HEK293 (cell line): ENCODE results near the gene DISP3.

ENCODE experiments used
- CTCF ChIA-PET: fragments of 350-600 bp; formaldehyde crosslinking; extraction: SDS; loops from one replicate; lab custom pipeline; 2021; ENCODE audit warnings: antibody characterized with exemption; lab: Yijun Ruan, JAX
- POLR2A ChIA-PET: fragments of 300-600 bp; formaldehyde crosslinking; extraction: SDS; loops from one replicate; lab custom pipeline; 2020; ENCODE audit warnings: antibody characterized with exemption, inconsistent platforms; lab: Yijun Ruan, JAX
- H3K27ac ChIP-seq: fragments of 200-500 bp; sonication (Bioruptor generic); 2 replicates; pipeline ENCODE4 v1.5.1; 2014; ENCODE audit warnings: low read depth, low read length, control low read depth, inconsistent platforms; ENCODE audit errors: extremely low read depth
- H3K36me3 ChIP-seq, 2 experiments: fragments of 200-500 bp in 1 of 2; sonication (Bioruptor generic) in 1 of 2; 1 replicate in 1 of 2; 2 replicates in 1 of 2; pipeline ENCODE4 v1.5.1; 2014 to 2017; ENCODE audit warnings: inconsistent platforms in 2 of 2, low read length in 2 of 2; ENCODE audit not compliant: control insufficient read depth in 2 of 2, insufficient read depth in 1 of 2
- H3K4me1 ChIP-seq: fragments of 200-500 bp; sonication (Bioruptor generic); 2 replicates; pipeline ENCODE4 v1.5.1; 2014; ENCODE audit warnings: mild to moderate bottlenecking, low read length, inconsistent platforms; ENCODE audit not compliant: control insufficient read depth, insufficient read depth
- H3K4me3 ChIP-seq: 2 replicates; pipeline ENCODE4 v1.5.1; 2011; ENCODE audit warnings: low read depth, mild to moderate bottlenecking, control low read depth, low read length, moderate library complexity
- H3K9me3 ChIP-seq: fragments of 200-500 bp; sonication (Bioruptor generic); 2 replicates; pipeline ENCODE4 v1.5.1; 2014; ENCODE audit warnings: low read depth, low read length, inconsistent platforms; ENCODE audit not compliant: control insufficient read depth, insufficient read depth
- EGR2 ChIP-seq: fragments of 450-650 bp; formaldehyde crosslinking; IDR thresholded peaks from 2 replicates; pipeline ENCODE4 v1.5.1; 2016; ENCODE audit warnings: low read depth, missing biosample characterization, missing genetic modification characterization
- SCRT1 ChIP-seq: fragments of 450-650 bp; formaldehyde crosslinking; IDR thresholded peaks from 2 replicates; pipeline ENCODE4 v1.5.1; 2016; ENCODE audit warnings: missing biosample characterization, missing genetic modification characterization, borderline replicate concordance
- WT1 ChIP-seq: fragments of 450-650 bp; formaldehyde crosslinking; IDR thresholded peaks from 2 replicates; pipeline ENCODE4 v1.5.1; 2016; ENCODE audit warnings: missing biosample characterization, missing genetic modification characterization
- YY2 ChIP-seq: fragments of 450-650 bp; formaldehyde crosslinking; IDR thresholded peaks from 2 replicates; pipeline ENCODE4 v1.5.1; 2016; ENCODE audit warnings: missing biosample characterization, missing genetic modification characterization
- ZNF24 ChIP-seq: fragments of 450-650 bp; formaldehyde crosslinking; IDR thresholded peaks from 2 replicates; pipeline ENCODE4 v1.5.1; 2016; ENCODE audit warnings: missing biosample characterization, missing genetic modification characterization
- ZNF362 ChIP-seq: fragments of 450-650 bp; formaldehyde crosslinking; IDR thresholded peaks from 2 replicates; pipeline ENCODE4 v1.5.1; 2016; ENCODE audit warnings: missing biosample characterization, missing genetic modification characterization
- ZNF394 ChIP-seq: fragments of 450-650 bp; formaldehyde crosslinking; IDR thresholded peaks from 2 replicates; pipeline ENCODE4 v1.5.1; 2016; ENCODE audit warnings: missing biosample characterization, missing genetic modification characterization, mild to moderate bottlenecking, moderate library complexity, borderline replicate concordance
- ZNF423 ChIP-seq: fragments of 450-650 bp; formaldehyde crosslinking; IDR thresholded peaks from 2 replicates; pipeline ENCODE4 v1.5.1; 2016; ENCODE audit warnings: missing biosample characterization, missing genetic modification characterization
- ZNF488 ChIP-seq: fragments of 450-650 bp; formaldehyde crosslinking; IDR thresholded peaks from 2 replicates; pipeline ENCODE4 v1.5.1; 2016; ENCODE audit warnings: missing biosample characterization, missing genetic modification characterization
- ZNF521 ChIP-seq: fragments of 450-650 bp; formaldehyde crosslinking; IDR thresholded peaks from 2 replicates; pipeline ENCODE4 v1.5.1; 2017; ENCODE audit warnings: missing biosample characterization, mild to moderate bottlenecking, missing genetic modification characterization
- ZNF561 ChIP-seq: fragments of 450-650 bp; IDR thresholded peaks from 2 replicates; pipeline ENCODE4 v1.5.1; 2018; ENCODE audit warnings: missing biosample characterization, missing genetic modification characterization, borderline replicate concordance
- ZNF792 ChIP-seq: fragments of 450-650 bp; formaldehyde crosslinking; IDR thresholded peaks from 2 replicates; pipeline ENCODE4 v1.5.1; 2016; ENCODE audit warnings: missing biosample characterization, missing genetic modification characterization
- ZSCAN5A ChIP-seq: fragments of 450-650 bp; formaldehyde crosslinking; IDR thresholded peaks from 2 replicates; pipeline ENCODE4 v1.5.1; 2016; ENCODE audit warnings: missing biosample characterization, missing genetic modification characterization

DISP3 gene

GRCh38 chr1:11585389-11585788 lies 106.4 kb downstream of the DISP3 start:
- Histone ChIP-seq H3K36me3 (no peaks in the 10 kb centered on the region), H3K27ac (no peak overlapping the region), H3K4me3 (no peak overlapping the region)
- CTCF ChIA-PET: interaction anchor here (0.7 kb wide), 1 partner anchor 248 kb away, joined by 4 read pairs; no protein-coding TSS in a partner anchor
- TF ChIP-seq YY2 (tag by site-specific recombination) (no peak), ZNF394 (tag by site-specific recombination) (no peak), ZNF423 (no peak), ZNF792 (tag by site-specific recombination) (no peak), WT1 (tag by site-specific recombination) (no peak), ZNF488 (tag by site-specific recombination) (no peak), ZNF24 (tag by site-specific recombination) (no peak), EGR2 (no peak), ZNF362 (tag by site-specific recombination) (no peak), ZNF561 (tag by site-specific recombination) (no peak), ZNF521 (tag by site-specific recombination) (no peak), SCRT1 (tag by site-specific recombination) (no peak), ZSCAN5A (tag by site-specific recombination) (no peak)
- TF ChIP-seq, all 188 proteins: peak for 0
- Histone ChIP-seq H3K4me1 (0 out of 2 replicates have a peak, but pooled peaks cover 2% of the 10 kb centered on the region), H3K9me3 (no peaks in the 10 kb centered on the region)
- POLR2A ChIA-PET: no interaction called here
